GM21619 (cell line): ENCODE results near the gene HOXA10.
A peak's percentile ranks its signal among the peaks of the same experiment; 100 is the strongest.

Experiments
- ATAC-seq: cut with Tn5 transposase; IDR thresholded peaks from one replicate; pipeline ENCODE4 v1.9.1; 2021; ENCODE audit not compliant: unreplicated experiment

Gene HOXA10

GRCh38 chr7:27132978-27133377 lies 41.1 kb downstream of the HOXA10 start:
- ATAC-seq = no peak

- no peak for ATAC-seq
Measured at GRCh38 chr7:27132214-27132613, 41.9 kb downstream of the HOXA10 start.

GRCh38 chr7:27131390-27131819 lies 42.7 kb downstream of the HOXA10 start:
- no peak for ATAC-seq

- ATAC-seq = peak; percentile 67
Measured at GRCh38 chr7:27130540-27131389, 43.4 kb downstream of the HOXA10 start, which contains the start of gene HOXA4. TSS of gene HOXA4 (minus strand) at chr7:27130757. CDS start at chr7:27130733, 24 bp downstream.

- ATAC-seq = no peak
Measured at GRCh38 chr7:27129729-27130539, 44.2 kb downstream of the HOXA10 start.

GRCh38 chr7:27128776-27129728 lies 45.1 kb downstream of the HOXA10 start:
- no peak for ATAC-seq

GRCh38 chr7:27128034-27128433 lies 46.1 kb downstream of the HOXA10 start:
- no peak for ATAC-seq

- ATAC-seq = no peak
Measured at GRCh38 chr7:27126596-27127327, 47.4 kb downstream of the HOXA10 start.

GRCh38 chr7:27125986-27126394 lies 48.1 kb downstream of the HOXA10 start:
- no peak for ATAC-seq

- no peak for ATAC-seq
Measured at GRCh38 chr7:27124902-27125689, 49.0 kb downstream of the HOXA10 start.

- ATAC-seq = no peak
Measured at GRCh38 chr7:27124096-27124901, 49.8 kb downstream of the HOXA10 start.

GRCh38 chr7:27123477-27124053 lies 50.6 kb downstream of the HOXA10 start:
- ATAC-seq = no peak

GRCh38 chr7:27123007-27123476 lies 51.1 kb downstream of the HOXA10 start:
- no peak for ATAC-seq

GRCh38 chr7:27122077-27122910 lies 51.8 kb downstream of the HOXA10 start:
- no peak for ATAC-seq

- ATAC-seq = no peak
Measured at GRCh38 chr7:27121684-27122076, 52.4 kb downstream of the HOXA10 start.
